CD14-positive monocyte (primary cell): Measurements from ENCODE around the gene DMRTA2. TPM values are rescaled to one million over a fixed set of nuclear protein-coding genes. Genes with fewer than 3 reads are reported as not detected.
A peak's percentile ranks its signal among the peaks of the same experiment; 100 is the strongest.

Source experiments
- DNase-seq, 3 donors: peaks; one replicate each; pipeline ENCODE4 v3.0.0-alpha.2; 2011 to 2022
- H2AFZ ChIP-seq: 2 replicates; pipeline ENCODE4 v1.6.0; 2012; ENCODE audit warnings: mild to moderate bottlenecking, low read depth, low read length, inconsistent platforms; ENCODE audit not compliant: insufficient read depth, poor library complexity, severe bottlenecking
- H3K27ac ChIP-seq, 2 donors: 1 replicate in 1 of 2; 2 replicates in 1 of 2; pipeline ENCODE4 v1.5.1; 2012 to 2013; ENCODE audit warnings: low read length in 2 of 2, control low read depth in 1 of 2, inconsistent platforms in 1 of 2, low read depth in 1 of 2, mild to moderate bottlenecking in 1 of 2
- H3K27me3 ChIP-seq, 2 donors: one replicate each; pipeline versions ENCODE4 v1.6.0 to v1.6.1; 2011 to 2013; ENCODE audit warnings: low read length in 2 of 2; ENCODE audit not compliant: control insufficient read depth in 2 of 2, insufficient read depth in 2 of 2
- H3K36me3 ChIP-seq, 2 donors: replicated peaks in 1 of 2; 1 replicate in 1 of 2; 2 replicates in 1 of 2; pipeline versions ENCODE4 v1.5.1 to v1.6.1; 2012 to 2013; ENCODE audit warnings: low read length in 2 of 2, control low read depth in 1 of 2, inconsistent platforms in 1 of 2, mild to moderate bottlenecking in 1 of 2; ENCODE audit not compliant: insufficient read depth in 2 of 2, control insufficient read depth in 1 of 2
- H3K4me1 ChIP-seq, 2 donors: 1 replicate in 1 of 2; 2 replicates in 1 of 2; pipeline versions ENCODE4 v1.5.1 to v1.6.1; 2012 to 2013; ENCODE audit warnings: low read length in 2 of 2, control low read depth in 1 of 2, inconsistent platforms in 1 of 2, mild to moderate bottlenecking in 1 of 2, moderate library complexity in 1 of 2; ENCODE audit not compliant: insufficient read depth in 2 of 2, control insufficient read depth in 1 of 2
- H3K4me2 ChIP-seq: replicated peaks from 2 replicates; pipeline ENCODE3; 2012; ENCODE audit warnings: low read length, moderate library complexity, mild to moderate bottlenecking; ENCODE audit not compliant: poor library complexity, severe bottlenecking; ENCODE audit errors: extremely low read depth
- H3K4me3 ChIP-seq, 3 experiments: fragments of 200-600 bp in 1 of 3; sonication (generic) in 1 of 3; replicated peaks in 1 of 3; 1 replicate in 2 of 3; 2 replicates in 1 of 3; pipeline ENCODE4 v1.5.1; 2011 to 2013; ENCODE audit warnings: low read length in 3 of 3, mild to moderate bottlenecking in 3 of 3, control low read depth in 2 of 3, low read depth in 2 of 3, inconsistent platforms in 1 of 3, moderate library complexity in 1 of 3
- H3K79me2 ChIP-seq: 2 replicates; pipeline ENCODE4 v1.6.0; 2012; ENCODE audit warnings: mild to moderate bottlenecking, control low read depth, inconsistent platforms, low read length, moderate library complexity; ENCODE audit not compliant: insufficient read depth
- H3K9ac ChIP-seq: 2 replicates; pipeline ENCODE4 v1.6.0; 2017; ENCODE audit warnings: low read length, mild to moderate bottlenecking; ENCODE audit not compliant: insufficient read depth, poor library complexity, severe bottlenecking
- H3K9me3 ChIP-seq, 2 donors: replicated peaks in 1 of 2; 1 replicate in 1 of 2; 2 replicates in 1 of 2; pipeline versions ENCODE4 v1.5.1 to v1.6.1; 2012 to 2013; ENCODE audit warnings: low read length in 2 of 2, control low read depth in 1 of 2; ENCODE audit not compliant: control insufficient read depth in 1 of 2, insufficient read depth in 1 of 2
- H4K20me1 ChIP-seq: 2 replicates; pipeline ENCODE4 v1.6.0; 2012; ENCODE audit warnings: mild to moderate bottlenecking, low read length, control low read depth, moderate library complexity; ENCODE audit not compliant: insufficient read depth
- H3K27ac Mint-ChIP-seq, 7 donors: one replicate each; pipeline ENCODE4 v1.8.0; 2020; ENCODE audit warnings: mild to moderate bottlenecking in 7 of 7, mixed read lengths in 7 of 7, moderate library complexity in 6 of 7, inconsistent platforms in 2 of 7
- H3K27me3 Mint-ChIP-seq, 3 donors: one replicate each; pipeline ENCODE4 v1.8.0; 2021 to 2022; ENCODE audit warnings: low read depth in 3 of 3, mild to moderate bottlenecking in 3 of 3, mixed read lengths in 3 of 3, moderate library complexity in 3 of 3, inconsistent platforms in 1 of 3
- H3K36me3 Mint-ChIP-seq, 2 donors: one replicate each; pipeline ENCODE4 v1.8.0; 2020; ENCODE audit warnings: mixed read lengths in 2 of 2, inconsistent platforms in 1 of 2, mild to moderate bottlenecking in 1 of 2
- H3K4me1 Mint-ChIP-seq: one replicate; pipeline ENCODE4 v1.8.0; 2020; ENCODE audit warnings: mild to moderate bottlenecking, mixed read lengths
- H3K4me3 Mint-ChIP-seq, 2 donors: one replicate each; pipeline ENCODE4 v1.8.0; 2020; ENCODE audit warnings: mild to moderate bottlenecking in 2 of 2, mixed read lengths in 2 of 2, moderate library complexity in 1 of 2
- H3K9me3 Mint-ChIP-seq, 7 donors: one replicate each; pipeline ENCODE4 v1.8.0; 2020 to 2022; ENCODE audit warnings: mixed read lengths in 7 of 7, mild to moderate bottlenecking in 6 of 7, moderate library complexity in 6 of 7, inconsistent platforms in 2 of 7
- CTCF ChIP-seq: fragments of 200-600 bp; IDR thresholded peaks from one replicate; pipeline ENCODE4 v1.8.0; 2022; ENCODE audit warnings: antibody characterized with exemption, mild to moderate bottlenecking
- WGBS: methylation state at CpG from one replicate; pipeline ENCODE4 v1.1.5; 2013; ENCODE audit warnings: missing lambda C conversion rate; ENCODE audit not compliant: insufficient coverage; 5-methylcytosine and 5-hydroxymethylcytosine counted together
- intact Hi-C, 2 donors: fragments of 100-400 bp; cut with micrococcal nuclease; formaldehyde crosslinking; loops; one replicate each; pipeline versions ENCODE4 v1.15.0 to v1.15.1; 2023
- polyA minus RNA-seq: library from RNA; depleted of rRNA, polyadenylated mRNA; stranded (reverse); fragments of >200 nt; gene quantifications from 2 replicates; pipeline ENCODE4 v1.2.3, GENCODE V29; 2012
- polyA plus RNA-seq, 3 donors: library from polyadenylated mRNA; depleted of rRNA in 1 of 3; unstranded in 2 of 3; stranded (reverse) in 1 of 3; fragments of 300-500 nt in 2 of 3; fragments of >200 nt in 1 of 3; fragmentation: Illumina TruSeq in 2 of 3; gene quantifications; 1 replicate in 2 of 3; 2 replicates in 1 of 3; pipeline ENCODE4 v1.2.3, GENCODE V29; 2012 to 2021
- total RNA-seq, 12 experiments: library from RNA in 1 of 12; stranded (reverse) in 1 of 12; fragments of 120-200 nt in 1 of 12; gene quantifications; one replicate each; pipeline ENCODE4 v1.2.4 and lab custom pipeline; 2013 to 2026; ENCODE audit warnings: mixed read lengths in 6 of 12, inconsistent platforms in 1 of 12

DMRTA2 gene
- total RNA-seq (2013) = not detected
- polyA plus RNA-seq (not detected), polyA minus RNA-seq (0.14 TPM in 1 of 2 replicates, not detected in the other), total RNA-seq (lab: John Stamatoyannopoulos, UW) (0 to 1.2 (median 0.06) reads per million in 11 experiments)

- H3K9me3 ChIP-seq = peaks cover 0 to 70% of the 10 kb centered on the region in 2 donors
- H3K27ac Mint-ChIP-seq = no peak within 1 kb of the TSS
- peak within 1 kb of the TSS; percentile 29 to 77 (median 47) for H3K4me3 ChIP-seq
- TF ChIP-seq CTCF = no peak
- H3K4me3 Mint-ChIP-seq = peak within 1 kb of the TSS; percentile 86 to 96
- H3K36me3 Mint-ChIP-seq = peaks cover 4 to 7% of the 10 kb centered on the region in 2 donors
- peaks cover 0 to 40% (median 22%) of the 10 kb centered on the region in 7 donors for H3K9me3 Mint-ChIP-seq
- H4K20me1 ChIP-seq = no peaks in the 10 kb centered on the region
- intact Hi-C loops = no loop called here
- H3K79me2 ChIP-seq = no peaks in the 10 kb centered on the region
- peaks cover 19 to 29% of the 10 kb centered on the region in 2 donors for H3K4me1 ChIP-seq
- H3K4me2 ChIP-seq = peak within 1 kb of the TSS; percentile 80
- peaks cover 88 to 95% of the 10 kb centered on the region in 2 donors for H3K27me3 ChIP-seq
- H3K27ac ChIP-seq = no peak within 1 kb of the TSS
- peak within 1 kb of the TSS; percentile 57 for H2AFZ ChIP-seq
- H3K4me1 Mint-ChIP-seq = peaks cover 54% of the 10 kb centered on the region
- peaks cover 89 to 97% (median 93%) of the 10 kb centered on the region in 3 donors for H3K27me3 Mint-ChIP-seq
- no peak for DNase-seq
- WGBS = 3% methylated on average over 61 of the region's 61 CpGs
- H3K9ac ChIP-seq = no peak within 1 kb of the TSS
- no peaks in the 10 kb centered on the region for H3K36me3 ChIP-seq
Observed at GRCh38 chr1:50422946-50423669, at the start of gene DMRTA2. Gene DMRTA2, minus strand, starts transcription at chr1:50423443. Its CDS starts 1,907 bp downstream, at chr1:50421536.

GRCh38 chr1:50471967-50472366 is 48.7 kb upstream of the DMRTA2 start:
- Histone ChIP-seq H3K4me3 (no peak overlapping the region), H3K9ac (no peak overlapping the region), H3K4me2 (no peak overlapping the region), H3K79me2 (no peaks in the 10 kb centered on the region), H3K27ac (no peak overlapping the region), H4K20me1 (no peaks in the 10 kb centered on the region), H3K27me3 (no peaks in the 10 kb centered on the region), H2AFZ (no peak overlapping the region), H3K4me1 (no peaks in the 10 kb centered on the region), H3K36me3 (peaks cover 27 to 32% of the 10 kb centered on the region in 2 donors), H3K9me3 (no peaks in the 10 kb centered on the region)
- H3K27me3 Mint-ChIP-seq = no peaks in the 10 kb centered on the region
- 40% methylated on average over 1 of the region's 3 CpGs for WGBS
- no peaks in the 10 kb centered on the region for H3K9me3 Mint-ChIP-seq
- peaks cover 43 to 45% of the 10 kb centered on the region in 2 donors for H3K36me3 Mint-ChIP-seq
- no peaks in the 10 kb centered on the region for H3K4me1 Mint-ChIP-seq
- H3K27ac Mint-ChIP-seq = no peak overlapping the region
- intact Hi-C loops = no loop called here
- H3K4me3 Mint-ChIP-seq = no peak overlapping the region
- DNase-seq = no peak
- TF ChIP-seq CTCF = no peak
